Measurements from ENCODE around the gene BACH2.
"Not testable (repeated sequence)": the region's sequence is repeated elsewhere in the genome, so short reads cannot be mapped to it uniquely, and the experiment has no call there.

The BACH2 gene

DNA sequence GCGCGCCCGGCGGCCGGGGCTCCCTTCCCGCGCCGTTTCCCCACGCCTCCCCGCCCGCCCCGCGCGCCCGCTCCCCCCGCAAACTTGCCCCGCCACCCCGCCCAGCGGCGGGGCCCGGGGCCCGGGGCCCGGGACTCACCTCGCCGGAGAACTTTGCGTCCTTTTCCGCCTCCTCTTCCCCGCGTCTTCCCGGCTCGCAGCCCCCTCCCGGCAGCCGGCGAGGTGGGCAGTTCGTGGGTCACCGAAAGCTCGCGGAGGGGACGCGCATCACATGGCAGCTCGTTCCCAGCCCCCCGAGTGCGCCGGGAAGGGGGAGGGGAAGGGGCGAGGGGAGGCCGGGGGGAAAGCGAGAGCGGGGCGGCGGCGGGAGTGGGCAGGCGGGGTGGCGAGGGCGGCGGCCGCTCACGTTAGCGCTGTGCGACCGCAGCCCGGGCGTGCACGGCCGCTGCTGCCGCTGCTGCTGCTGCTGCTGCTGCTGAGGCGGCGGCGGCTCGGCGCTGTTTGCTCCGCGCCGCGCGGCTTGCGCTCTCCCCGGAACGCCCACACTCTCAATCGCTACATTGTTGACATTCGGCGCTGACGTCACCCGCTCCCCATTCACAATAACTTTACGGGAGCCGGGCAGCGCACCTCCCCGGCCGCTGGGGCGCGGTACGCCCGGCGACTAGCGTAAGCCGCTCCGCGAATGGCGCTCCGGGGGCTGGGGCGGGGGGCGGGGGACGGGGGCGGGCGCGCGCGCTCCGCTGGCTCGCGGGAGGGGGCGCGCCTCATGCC, at the start of gene BACH2:
Gene BACH2 (minus strand): TSS at position 503 of the 774 bp plus-strand sequence. CDS start 287,999 bp downstream, outside the sequence.
- peak; percentile 80 for DNase-seq (ENCODE audit: low spot score)

DNA sequence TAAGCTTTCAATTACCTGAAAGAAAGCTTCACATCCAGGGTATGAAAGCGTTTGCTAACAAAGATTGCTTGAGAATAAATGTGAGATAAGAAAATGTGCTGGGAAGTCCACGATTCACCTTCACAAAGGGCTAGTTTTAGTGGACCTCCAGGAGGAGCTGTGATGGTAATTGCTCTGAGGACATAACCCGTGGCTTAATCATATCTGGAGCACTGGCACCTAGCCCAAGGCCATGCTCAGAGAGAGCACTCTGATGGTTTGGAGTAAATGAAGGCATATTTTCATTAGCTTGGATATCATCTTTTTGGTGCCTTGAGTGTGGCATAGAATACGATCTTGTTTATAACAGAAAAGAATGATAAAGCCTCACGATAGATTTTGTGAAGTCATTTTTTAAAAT, 46.9 kb upstream of the BACH2 start:
- DNase-seq (ENCODE audit: low spot score): peak; percentile 24

DNA sequence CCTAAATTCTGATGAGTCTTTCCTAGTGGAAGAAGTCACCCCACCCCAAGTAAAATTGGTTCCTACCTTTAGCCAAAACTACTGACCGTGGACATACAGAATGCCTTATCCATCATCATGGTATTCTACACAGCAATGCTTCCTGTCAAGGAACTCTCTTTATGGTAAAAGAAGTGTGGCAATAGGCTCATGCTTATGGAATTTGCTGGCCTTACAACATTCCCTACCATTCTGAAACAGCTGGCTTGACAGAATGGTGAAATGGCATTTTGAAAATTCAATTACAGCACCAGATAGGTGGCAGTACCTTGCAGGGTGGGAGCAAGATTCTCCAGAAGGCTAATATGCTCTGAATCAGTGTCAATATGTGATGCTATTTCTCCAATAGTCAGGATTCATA, 41.8 kb upstream of the BACH2 start:
- no peak for DNase-seq (ENCODE audit: low spot score)

DNA sequence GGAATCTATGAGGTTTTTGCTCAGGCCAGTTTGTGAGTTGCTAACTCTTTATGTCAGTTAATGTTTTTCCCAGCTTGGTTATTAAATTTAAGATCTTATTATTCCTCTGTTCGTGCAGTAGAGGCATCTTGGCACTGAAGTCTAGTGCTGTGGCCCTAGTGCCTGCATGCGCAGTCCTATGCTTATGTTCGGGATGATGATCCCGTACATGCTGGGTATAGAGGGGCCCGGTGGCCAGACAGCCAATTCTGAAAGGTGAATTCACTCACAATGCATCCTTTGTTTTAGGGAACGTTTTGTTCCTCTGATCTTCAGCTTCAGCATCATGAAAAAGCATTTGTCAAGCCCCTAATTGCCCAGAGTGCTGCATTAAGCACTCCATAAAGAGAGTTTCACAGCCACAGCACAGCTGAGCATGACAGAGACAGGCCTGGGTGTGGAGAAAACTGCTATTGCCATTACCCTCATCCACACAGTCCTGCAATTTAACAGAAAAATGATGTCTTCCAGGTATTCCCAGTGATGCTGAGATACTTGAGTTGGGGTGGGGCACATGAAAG, 39.8 kb upstream of the BACH2 start:
- DNase-seq (ENCODE audit: low spot score): no peak

DNA sequence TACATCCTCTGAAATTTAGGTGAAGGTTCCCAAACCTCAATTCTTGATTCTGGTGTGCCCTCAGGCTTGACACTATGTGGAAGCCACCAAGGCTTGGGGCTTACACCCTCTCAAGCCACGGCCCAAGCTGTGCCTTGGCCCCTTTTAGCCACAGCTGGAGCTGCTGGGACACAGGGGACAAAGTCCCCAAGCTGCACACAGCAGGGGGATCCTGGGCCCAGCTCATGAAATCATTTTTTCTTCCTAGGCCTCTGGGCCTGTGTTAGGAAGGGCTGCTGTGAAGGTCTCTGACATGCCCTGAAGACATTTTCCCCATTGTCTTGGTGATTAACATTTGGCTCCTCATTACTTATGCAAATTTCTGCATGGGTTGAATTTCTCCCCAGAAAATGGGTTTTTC, 37.3 kb upstream of the BACH2 start:
- DNase-seq (ENCODE audit: low spot score): no peak

DNA sequence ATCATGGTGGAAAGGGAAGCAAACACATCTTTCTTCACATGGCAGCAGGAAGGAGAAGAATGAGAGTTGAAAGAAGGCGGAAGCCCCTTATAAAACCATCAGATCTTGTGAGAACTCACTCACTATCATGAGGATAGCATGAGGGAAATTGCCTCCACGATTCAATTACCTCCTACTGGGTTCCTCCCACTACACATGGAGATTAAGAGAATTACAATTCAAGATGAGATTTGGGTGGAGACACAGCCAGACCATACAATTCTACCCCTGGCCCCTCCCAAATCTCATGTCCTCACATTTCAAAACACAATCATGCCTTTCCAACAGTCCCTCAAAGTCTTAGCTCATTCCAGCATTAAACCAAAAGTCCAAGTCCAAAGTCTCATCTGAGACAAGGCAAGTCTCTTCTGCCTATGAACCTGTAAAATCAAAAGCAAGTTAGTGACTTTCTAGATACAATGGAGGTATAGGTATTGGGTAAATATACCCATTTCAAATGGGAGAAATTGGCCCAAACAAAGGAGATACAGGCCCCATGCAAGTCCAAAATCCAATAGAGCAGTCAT, 36.4 kb upstream of the BACH2 start:
- DNase-seq (ENCODE audit: low spot score): not testable (repeated sequence)

DNA sequence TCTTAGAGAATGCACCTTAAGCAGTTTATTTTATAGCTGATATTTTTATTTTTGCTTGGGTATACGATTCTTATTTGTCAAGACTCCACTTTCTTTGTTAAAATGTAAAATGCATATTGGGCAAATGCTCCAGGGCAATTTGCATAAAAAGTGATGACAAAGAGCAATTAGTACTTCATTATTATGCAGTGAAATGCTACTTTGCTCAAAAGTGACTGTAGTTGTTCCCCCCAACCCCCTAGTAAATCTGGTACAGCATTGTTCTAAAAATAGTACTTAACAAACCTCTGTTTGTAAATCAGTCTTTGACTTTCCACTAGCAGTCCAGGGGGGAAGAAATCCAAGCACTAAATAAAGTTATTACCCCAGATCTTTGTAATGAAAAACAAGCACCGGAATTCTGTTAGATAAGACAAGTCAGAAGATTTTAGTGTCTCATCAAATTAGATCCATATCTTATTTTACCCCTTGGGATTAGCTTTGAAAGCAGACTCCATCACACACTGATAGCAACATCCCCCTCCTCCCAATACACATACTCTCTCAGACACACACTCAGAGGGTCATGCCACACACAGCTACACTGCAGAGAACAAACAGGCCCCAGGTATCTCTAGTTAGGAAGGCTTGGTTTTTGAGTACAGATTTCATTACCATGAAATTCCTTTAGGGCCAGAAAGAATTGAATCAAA, 32.9 kb upstream of the BACH2 start:
- no peak for DNase-seq (ENCODE audit: low spot score)

DNA sequence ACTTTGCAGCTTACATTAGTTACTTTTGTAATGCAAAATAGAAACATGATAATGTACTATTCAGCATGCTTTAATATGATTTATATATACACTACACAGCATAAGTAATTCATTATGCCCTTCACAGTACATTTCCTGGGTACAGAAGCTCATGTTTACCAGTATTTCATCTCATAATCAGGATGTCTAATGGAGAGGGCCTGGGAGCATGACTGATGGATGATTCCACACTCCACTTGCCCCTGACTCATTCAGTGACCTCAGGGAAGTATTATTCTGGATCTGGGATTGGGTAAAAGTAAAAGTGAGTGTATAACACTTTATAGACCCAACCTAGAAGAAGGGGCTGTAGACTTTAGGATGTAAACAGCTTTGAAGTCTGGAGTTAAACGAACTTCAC, 31.4 kb upstream of the BACH2 start:
- no peak for DNase-seq (ENCODE audit: low spot score)

DNA sequence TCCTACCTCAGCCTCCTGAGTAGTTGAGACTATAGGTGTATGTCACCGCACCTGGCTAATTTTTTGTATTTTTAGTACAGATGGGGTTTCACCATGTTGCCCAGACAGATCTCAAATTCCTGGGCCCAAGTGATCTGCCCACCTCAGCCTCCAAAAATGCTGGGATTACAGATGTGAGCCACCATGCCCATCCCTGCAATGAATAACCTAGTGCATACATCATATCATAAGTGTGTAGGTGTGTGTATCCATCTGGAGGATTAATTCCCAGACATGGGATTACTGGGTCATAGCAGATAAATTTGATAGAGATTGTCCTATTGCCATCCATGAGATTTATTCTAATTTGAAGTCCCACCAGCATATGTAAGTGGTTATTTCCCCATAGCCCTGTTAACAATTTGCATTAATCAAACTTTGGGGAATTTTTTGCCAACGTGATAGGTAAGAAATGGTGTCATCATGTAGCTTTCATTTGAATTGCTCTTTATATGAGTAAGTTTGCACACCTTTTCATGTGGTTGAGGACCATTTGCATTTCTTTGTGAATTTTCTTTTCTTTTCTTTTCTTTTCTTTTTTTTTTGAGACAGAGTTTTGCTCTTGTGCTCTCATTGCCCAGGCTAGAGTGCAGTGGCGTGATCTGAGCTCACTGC, 29.9 kb upstream of the BACH2 start:
- no peak for DNase-seq (ENCODE audit: low spot score)

DNA sequence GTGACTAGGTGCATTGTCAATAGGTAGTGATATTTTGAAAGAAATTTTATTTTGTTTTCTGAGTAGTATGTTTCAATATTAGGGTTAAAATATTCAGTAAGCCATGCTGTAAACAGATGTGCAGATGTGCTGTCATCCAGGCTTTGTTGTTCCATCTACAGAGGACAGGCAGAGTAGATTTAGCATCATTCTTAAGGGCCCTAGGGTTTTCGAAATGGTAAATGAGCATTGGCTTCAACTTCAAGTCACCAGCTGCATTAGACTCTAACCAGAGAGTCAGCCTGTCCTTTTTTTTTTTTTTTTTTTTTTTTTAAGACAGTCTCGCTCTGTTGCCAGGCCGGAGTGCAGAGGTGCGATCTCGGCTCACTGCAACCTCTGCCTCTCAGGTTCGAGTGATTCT, 27.1 kb upstream of the BACH2 start:
- no peak for DNase-seq (ENCODE audit: low spot score)

DNA sequence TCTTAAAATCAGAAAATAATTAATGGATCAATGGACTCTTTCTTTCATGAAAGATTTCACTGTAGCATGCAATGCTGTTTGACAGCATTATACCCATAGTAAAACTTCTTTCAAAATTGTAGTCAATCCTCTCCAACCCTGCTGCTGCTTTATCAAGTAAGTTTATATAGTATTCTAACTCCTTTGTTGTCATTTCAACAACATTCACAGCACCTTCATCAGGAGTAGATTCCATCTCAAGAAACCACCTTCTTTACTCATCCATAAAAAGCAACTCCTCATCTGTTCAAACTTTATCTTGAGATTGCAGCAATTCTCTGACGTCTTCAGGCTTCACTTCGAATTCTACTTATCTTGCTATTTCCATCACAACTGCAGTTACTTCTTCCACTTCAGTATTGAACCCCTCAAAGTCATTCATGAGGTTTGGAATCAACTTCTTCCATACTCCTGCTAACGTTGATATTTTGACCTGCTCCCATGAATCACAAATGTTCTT, 26.4 kb upstream of the BACH2 start:
- DNase-seq (ENCODE audit: low spot score): no peak

DNA sequence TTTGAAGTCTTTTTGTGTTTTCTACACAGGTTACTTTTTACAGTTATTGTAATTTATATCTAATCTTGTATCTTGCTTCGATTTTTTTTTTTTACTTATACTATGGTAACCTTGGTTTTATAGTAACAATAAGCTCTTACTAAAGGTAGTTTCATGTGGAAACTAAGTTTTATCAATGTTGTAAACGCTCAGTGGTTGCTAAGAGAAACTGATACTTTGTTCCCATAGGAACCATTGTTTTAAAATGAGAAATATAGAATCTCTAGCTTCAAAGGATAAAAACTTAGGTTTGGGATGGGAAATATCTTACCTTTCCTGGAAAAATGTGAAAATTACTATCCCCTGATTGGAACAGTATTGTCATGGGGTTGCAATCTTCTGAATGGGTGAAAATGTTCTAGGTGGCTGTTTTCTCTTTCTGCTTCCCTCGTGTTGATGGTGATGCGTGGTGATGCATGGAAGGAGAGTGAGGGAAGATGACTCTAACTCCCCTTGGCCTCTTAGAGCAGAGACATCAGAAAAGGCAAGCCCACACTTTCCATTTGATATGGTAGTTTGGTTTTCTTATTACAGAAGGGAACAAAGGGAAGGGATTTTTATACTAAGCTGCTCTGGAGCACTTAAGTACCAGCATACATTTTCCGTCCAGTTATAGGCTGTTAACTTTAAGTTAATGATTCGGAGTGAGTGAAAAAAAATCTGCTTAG, 23.5 kb upstream of the BACH2 start:
- DNase-seq (ENCODE audit: low spot score): no peak

DNA sequence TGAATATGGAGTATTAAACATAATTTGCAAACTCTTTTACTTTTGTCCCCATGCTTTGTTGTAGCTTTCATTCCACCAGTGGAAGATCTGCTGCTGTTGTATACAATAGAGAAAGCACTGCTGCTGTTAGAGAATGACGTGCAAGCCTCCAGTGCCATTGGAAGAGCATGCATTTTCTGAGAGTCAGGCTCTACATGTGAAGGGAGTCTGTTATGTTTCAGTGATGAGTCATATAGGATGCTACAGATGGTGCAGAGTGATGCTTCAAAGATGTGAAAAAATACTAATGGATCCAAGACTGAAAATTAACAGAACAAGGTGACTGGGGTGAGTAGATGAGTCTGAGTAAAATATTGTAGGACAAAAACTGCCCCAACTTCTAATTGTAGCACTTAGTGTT, 22.4 kb upstream of the BACH2 start:
- no peak for DNase-seq (ENCODE audit: low spot score)

DNA sequence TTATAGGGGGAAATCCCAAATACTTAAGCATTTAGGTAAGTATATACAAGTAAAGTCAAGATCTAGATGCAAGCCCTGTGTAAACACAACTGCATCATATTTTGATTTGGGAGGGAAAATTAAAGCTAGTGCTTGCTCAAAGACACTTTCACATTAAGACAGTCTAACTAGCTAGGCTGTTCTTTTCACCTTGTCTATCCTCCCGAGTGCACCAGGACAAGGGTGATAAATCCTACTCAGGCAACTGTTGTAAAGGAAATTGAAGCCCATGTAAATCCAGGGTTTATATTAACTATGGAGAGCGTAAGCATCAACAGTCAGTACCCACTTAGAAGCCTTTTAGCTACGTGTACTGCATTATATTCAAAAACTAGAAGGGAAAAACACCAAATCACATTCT, 19.3 kb upstream of the BACH2 start:
- no peak for DNase-seq (ENCODE audit: low spot score)

DNA sequence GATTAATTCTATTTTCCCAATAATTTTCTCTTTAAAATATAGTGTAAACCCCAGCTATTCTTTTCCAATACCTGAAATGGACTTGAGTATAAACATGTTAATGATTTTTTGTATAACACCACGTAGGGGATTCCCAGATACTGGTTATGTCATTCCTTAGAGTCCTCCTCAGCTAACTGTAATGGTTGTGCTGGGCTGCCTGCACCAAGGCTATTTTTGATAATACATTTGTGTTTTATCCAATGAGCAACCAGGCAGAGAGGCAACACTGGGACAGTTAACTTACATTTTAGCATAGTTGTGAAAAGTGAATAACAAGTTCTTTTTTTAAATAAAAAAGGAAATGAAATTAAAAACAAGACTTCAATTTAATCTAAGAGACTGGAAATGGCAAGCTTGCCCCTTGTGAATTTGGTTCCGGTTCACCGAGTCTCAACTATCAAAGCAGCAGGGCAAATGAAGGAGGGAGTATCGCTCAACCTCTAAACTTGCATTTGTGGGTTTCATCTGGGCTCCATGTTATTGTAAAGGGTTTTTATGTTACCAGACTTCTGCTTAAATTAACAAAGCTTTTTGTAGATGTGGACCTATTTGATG, 18.8 kb upstream of the BACH2 start:
- no peak for DNase-seq (ENCODE audit: low spot score)

DNA sequence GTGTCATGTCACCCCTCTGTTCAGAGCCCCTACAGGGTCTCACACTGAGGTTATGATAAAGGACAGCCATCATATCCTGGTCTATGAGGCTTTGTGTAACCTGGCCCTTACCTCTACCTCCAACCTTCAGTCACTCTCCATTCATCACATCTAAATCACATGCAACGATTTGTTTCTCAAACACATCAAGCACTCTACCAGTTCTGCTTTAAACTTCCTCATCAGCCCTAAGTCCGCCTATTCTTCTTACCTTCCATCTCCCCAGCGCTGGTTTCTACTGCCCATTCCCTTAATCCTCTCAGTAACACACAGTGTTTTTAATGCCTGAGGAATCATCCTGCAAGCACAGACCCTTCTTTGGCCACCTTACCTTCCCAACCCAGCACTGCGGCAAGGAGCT, 17.9 kb upstream of the BACH2 start:
- no peak for DNase-seq (ENCODE audit: low spot score)

DNA sequence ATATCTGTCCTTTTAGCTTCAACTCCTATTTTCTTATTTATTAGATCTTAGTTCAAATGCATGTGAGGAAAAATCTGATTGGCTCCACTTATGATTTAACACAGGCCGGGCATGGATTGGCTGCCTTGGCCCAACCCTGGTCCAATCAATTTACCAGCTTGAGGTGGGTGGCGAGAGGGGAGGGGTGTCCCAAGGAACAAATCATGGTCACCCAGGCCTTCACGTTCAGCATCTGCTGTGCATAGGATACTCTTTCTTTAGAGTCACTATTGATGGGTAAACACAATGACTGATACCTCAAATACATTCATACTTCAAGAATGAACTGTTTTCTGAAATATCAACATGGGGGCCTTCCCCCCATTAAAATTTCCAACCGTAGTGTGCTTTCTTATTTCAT, 14.9 kb upstream of the BACH2 start:
- DNase-seq (ENCODE audit: low spot score): no peak

DNA sequence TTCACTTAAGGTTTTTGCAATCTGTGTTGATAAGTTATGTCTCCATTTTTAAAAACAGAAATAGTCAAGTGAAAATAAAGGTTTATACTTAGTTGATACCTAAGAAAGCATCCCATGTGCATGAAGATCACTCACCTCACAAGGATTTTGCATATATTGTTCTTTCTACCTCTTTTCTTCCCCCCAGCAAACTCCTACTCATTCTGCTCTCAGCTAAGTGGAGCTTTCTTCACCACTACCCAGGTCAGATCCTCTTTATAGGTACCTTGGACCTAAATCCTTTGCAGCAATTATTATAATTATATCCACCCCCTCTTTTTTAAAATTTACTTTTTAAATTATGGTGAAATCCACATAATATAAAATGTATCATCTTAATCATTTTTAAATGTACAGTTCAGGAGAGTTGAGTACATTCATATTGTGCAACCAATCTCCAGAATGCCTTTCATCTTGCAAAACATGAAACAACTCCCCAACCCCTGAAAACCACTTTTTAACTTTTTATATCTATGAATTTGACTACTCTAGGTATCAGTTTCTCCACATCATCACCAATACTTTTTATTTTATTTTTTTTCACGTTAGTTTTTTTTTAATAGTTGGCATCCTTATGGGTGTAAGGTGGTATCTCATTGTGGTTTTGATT, 9.3 kb upstream of the BACH2 start:
- DNase-seq (ENCODE audit: low spot score): no peak

DNA sequence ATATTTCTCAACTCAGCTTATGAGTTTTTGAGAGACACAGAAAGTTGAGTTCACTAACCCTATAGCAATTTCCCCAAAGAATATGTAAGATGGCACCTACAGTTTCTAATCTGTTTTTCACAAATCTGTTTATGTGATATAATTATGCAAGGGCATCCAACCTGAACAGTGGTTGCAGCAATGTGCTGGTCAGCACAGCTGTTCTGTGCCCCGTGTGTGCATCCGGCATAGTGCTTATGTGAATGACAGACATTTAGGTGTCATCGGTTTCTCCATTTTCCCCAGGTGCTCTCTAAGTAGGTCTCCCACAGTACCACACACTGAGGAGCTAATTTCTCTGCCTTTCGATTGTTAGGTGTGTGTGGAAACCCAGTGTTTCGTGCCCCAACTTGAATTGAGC, 7.7 kb upstream of the BACH2 start:
- no peak for DNase-seq (ENCODE audit: low spot score)

DNA sequence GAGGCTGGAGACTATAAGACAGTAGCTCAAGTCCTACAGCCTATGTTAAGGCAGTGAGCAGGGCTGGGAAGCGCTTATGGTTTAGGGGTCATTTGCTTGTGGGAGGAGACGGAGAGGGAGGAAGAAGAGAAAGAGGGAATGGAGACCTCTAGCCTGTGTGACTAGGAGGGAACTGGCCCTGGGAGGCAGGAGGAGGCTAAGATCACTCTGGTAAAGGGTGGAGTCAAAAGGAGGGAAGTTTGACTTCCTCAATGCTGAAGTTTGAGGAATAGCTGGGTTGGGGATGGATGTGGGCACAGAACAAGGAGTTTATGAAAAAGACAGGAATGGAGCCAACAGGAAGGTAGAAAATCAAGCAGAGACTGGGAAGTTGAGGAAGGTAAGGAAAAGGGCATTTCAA, 6.4 kb upstream of the BACH2 start:
- DNase-seq (ENCODE audit: low spot score): no peak

DNA sequence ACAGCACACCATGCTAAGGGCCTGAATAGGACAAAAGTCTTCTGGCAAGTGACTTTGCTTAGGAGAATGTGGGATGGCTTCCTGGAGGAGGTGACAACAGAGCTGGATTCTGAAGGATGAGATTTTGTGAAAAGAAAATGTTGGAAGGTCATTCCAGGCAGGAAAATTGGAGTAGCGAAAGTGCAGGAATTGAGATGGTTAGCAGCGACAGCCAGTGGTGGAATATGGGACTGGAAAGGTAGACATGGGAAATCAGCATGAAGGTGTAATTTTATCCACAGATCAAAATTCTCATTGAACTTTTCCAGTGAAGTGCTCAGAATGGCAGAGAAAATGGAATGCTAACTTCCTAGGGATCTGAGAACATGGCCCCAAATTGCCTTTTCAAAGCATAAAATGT, 5.7 kb upstream of the BACH2 start:
- DNase-seq (ENCODE audit: low spot score): no peak

Measured in AG20443 (cell line).